ENCODE data around the gene CALCOCO1. TPM values are rescaled to one million over a fixed set of nuclear protein-coding genes. Genes with fewer than 3 reads are reported as not detected.

The CALCOCO1 gene
- total and polyA plus RNA-seq, 9 of the 15 experiments (the other 6 are each of a cell fraction or from before 2014, with no cell fraction given) = 1.9 to 31.8 (median 11.0) TPM

GRCh38 chr12:53743266-53744129 is 16.2 kb upstream of the CALCOCO1 start (continued):
- TF ChIP-seq CTCF (IDR thresholded peaks at IDR 0.05 in 2 of 3, conservative IDR thresholded peaks at IDR 0.05 in 1 of 3; ENCODE audit: insufficient read depth in 2 of 3, low read depth in 1 of 3, low read length in 3 of 3) = peak; percentile 84 to 94 (median 90)
- TF ChIP-seq DEAF1 (CRISPR knock-in tag; IDR thresholded peaks at IDR 0.05) = peak; percentile 60
- no peak for TF ChIP-seq STAT5B (CRISPR knock-in tag; IDR thresholded peaks at IDR 0.05)

- intact Hi-C loops (cut with micrococcal nuclease) = no loop called here
- DNase-seq (ENCODE audit: extremely low read depth in 1 of 4, low spot score in 3 of 4) (peak in 1 of 4 experiments; percentile 29), FAIRE-seq (no peak)
These were observed 12.9 kb upstream of the CALCOCO1 start for GRCh38 chr12:53740130-53740491.

More at GRCh38 chr12:53740130-53740491, 12.9 kb upstream of the CALCOCO1 start:
- ATAC-seq = no peak
- Histone ChIP-seq H3K9ac (ENCODE audit: insufficient read depth in 1 of 2, low read depth in 2 of 2, low read length in 2 of 2) (no peak overlapping the region), H3K27me3 (ENCODE audit: control insufficient read depth in 2 of 2, insufficient read depth in 2 of 2, low read length in 2 of 2) (peaks cover 60 to 82% of the 10 kb centered on the region in 2 experiments), H4K20me1 (replicated peaks; ENCODE audit: control insufficient read depth, insufficient read depth, low read length) (peaks cover 12% of the 10 kb centered on the region), H3K4me2 (ENCODE audit: insufficient read depth, low read length) (no peak overlapping the region), H3K79me2 (ENCODE audit: control insufficient read depth, insufficient read depth, low read length) (no peaks in the 10 kb centered on the region), H3K4me3 (no peak overlapping the region), H3K9me3 (replicated peaks; ENCODE audit: control insufficient read depth, insufficient read depth, low read depth, low read length) (no peaks in the 10 kb centered on the region), H3K9me1 (ENCODE audit: control insufficient read depth, insufficient read depth, low read length) (no peaks in the 10 kb centered on the region), H3K4me1 (replicated peaks in 1 of 2; ENCODE audit: control insufficient read depth in 2 of 2, insufficient read depth in 2 of 2, low read length in 2 of 2) (peaks cover 0 to 15% of the 10 kb centered on the region in 2 experiments; a peak in 4 of 5 replicates), H2AFZ (ENCODE audit: low read depth, low read length) (no peak overlapping the region), H3K36me3 (ENCODE audit: control insufficient read depth, insufficient read depth, low read length) (no peaks in the 10 kb centered on the region), H3K27ac (ENCODE audit: extremely low read depth, low read depth, low read length) (no peak overlapping the region)
- in situ Hi-C loops (cut with MboI) = loop anchor here (5.0 kb wide), 1 partner anchor 38 kb away; no protein-coding TSS in a partner anchor
- no TSS peak for BruUV-seq (replicated peaks)
- TF ChIP-seq BCOR (IDR thresholded peaks at IDR 0.05) (peak; percentile 82), ZFP36 (IDR thresholded peaks at IDR 0.05; ENCODE audit: low read depth, low read length, partially characterized antibody) (peak; percentile 74), MBD2 (IDR thresholded peaks at IDR 0.05; ENCODE audit: borderline replicate concordance, low read depth) (no peak), ADNP (tag; IDR thresholded peaks at IDR 0.05) (0 out of 2 replicates have a peak, but pooled peaks have one; percentile 31), KDM1A (IDR thresholded peaks at IDR 0.05) (peak in 1 of 2 experiments; percentile 54; a peak in 1 of 4 replicates), ZNF780A (CRISPR knock-in tag; IDR thresholded peaks at IDR 0.05) (no peak), RCOR1 (IDR thresholded peaks at IDR 0.05; ENCODE audit: borderline replicate concordance in 1 of 2, low read depth in 2 of 2, low read length in 2 of 2) (peak in 1 of 2 experiments; percentile 17; a peak in 1 of 4 replicates), SMARCA5 (IDR thresholded peaks at IDR 0.05) (peak; percentile 59; the same call in 1 of the 2 replicates), FIP1L1 (IDR thresholded peaks at IDR 0.05; ENCODE audit: low read depth, low read length, poor library complexity, severe bottlenecking) (no peak), CTCF (IDR thresholded peaks at IDR 0.05 in 2 of 3, conservative IDR thresholded peaks at IDR 0.05 in 1 of 3; ENCODE audit: insufficient read depth in 2 of 3, low read depth in 1 of 3, low read length in 3 of 3) (peak in 1 of 3 experiments; percentile 29; a peak in 1 of 6 replicates), RBM25 (IDR thresholded peaks at IDR 0.05; ENCODE audit: low read depth, low read length, severe bottlenecking) (peak; percentile 81)
- 4% methylated on average over 3 of the region's 3 CpGs for WGBS (ENCODE audit: insufficient coverage, low coverage, missing lambda C conversion rate)
- ChIA-PET POLR2A (interaction anchor here (0.7 kb wide), 1 partner anchor 9 kb away, joined by 3 read pairs; no protein-coding TSS in a partner anchor), CTCF (ENCODE audit: low intra/inter-chr PET ratio) (interaction anchor here (10.6 kb wide), 1 partner anchor 35 kb away, joined by 252 read pairs; no protein-coding TSS in a partner anchor)
